Panc1 (cell line): ENCODE measurements around the gene INSIG2. TPM values are rescaled to one million over a fixed set of nuclear protein-coding genes. Genes with fewer than 3 reads are reported as not detected.

Experiments used
- ATAC-seq: fragments of 200-7000 bp; cut with Tn5 transposase; 2 replicates; pipeline ENCODE4 v1.9.1; 2020; ENCODE audit warnings: mild to moderate bottlenecking, moderate library complexity
- BruUV-seq: library from RNA; stranded (reverse); fragments of 400-500 nt; replicated peaks from 2 replicates; lab custom pipeline; 2021; lab: Mats Ljungman, UMichigan
- CTCF ChIA-PET: fragments of 300-600 bp; sonication (Branson Sonifier 250); formaldehyde crosslinking; loops from one replicate; lab custom pipeline; 2022; ENCODE audit warnings: antibody characterized with exemption; lab: Charles Lee
- POLR2A ChIA-PET: fragments of 300-600 bp; sonication (Branson Sonifier 250); formaldehyde crosslinking; loops from one replicate; lab custom pipeline; 2022; ENCODE audit warnings: antibody characterized with exemption; lab: Charles Lee
- DNase-seq: peaks from one replicate; pipeline ENCODE4 v3.0.0-alpha.2; 2010; ENCODE audit warnings: low read depth, low spot score
- H3K27ac ChIP-seq: 2 replicates; pipeline ENCODE4 v1.5.1; 2011; ENCODE audit warnings: mild to moderate bottlenecking, low read length, inconsistent platforms
- H3K27me3 ChIP-seq: fragments of 200-500 bp; sonication (Bioruptor generic); 2 replicates; pipeline ENCODE4 v1.6.0; 2014; ENCODE audit warnings: low read length, inconsistent platforms; ENCODE audit not compliant: control insufficient read depth, insufficient read depth
- H3K36me3 ChIP-seq: fragments of 200-500 bp; sonication (Bioruptor generic); 2 replicates; pipeline ENCODE4 v1.5.1; 2014; ENCODE audit warnings: inconsistent platforms, mild to moderate bottlenecking, low read length, moderate library complexity; ENCODE audit not compliant: control insufficient read depth, insufficient read depth
- H3K4me1 ChIP-seq: 2 replicates; pipeline ENCODE4 v1.5.1; 2011; ENCODE audit warnings: inconsistent platforms, mild to moderate bottlenecking, low read length, moderate library complexity; ENCODE audit not compliant: control insufficient read depth, insufficient read depth
- H3K4me3 ChIP-seq, 2 experiments: 2 replicates each; pipeline ENCODE4 v1.5.1; 2011 to 2012; ENCODE audit warnings: low read depth in 2 of 2, low read length in 2 of 2, mild to moderate bottlenecking in 2 of 2, inconsistent platforms in 1 of 2, moderate library complexity in 1 of 2
- H3K9me3 ChIP-seq: fragments of 200-500 bp; sonication (Bioruptor generic); 2 replicates; pipeline ENCODE4 v1.5.1; 2014; ENCODE audit warnings: low read depth, mild to moderate bottlenecking, inconsistent platforms, low read length, moderate library complexity; ENCODE audit not compliant: control insufficient read depth, insufficient read depth
- CTCF ChIP-seq: fragments of 450-650 bp; IDR thresholded peaks from 2 replicates; pipeline ENCODE4 v1.5.1; 2017; ENCODE audit warnings: mild to moderate bottlenecking
- POLR2AphosphoS5 ChIP-seq: IDR thresholded peaks from 2 replicates; pipeline ENCODE4 v1.6.1; 2012; ENCODE audit warnings: mild to moderate bottlenecking, low read depth, low read length, moderate library complexity
- REST ChIP-seq, 2 experiments: IDR thresholded peaks; 2 replicates each; pipeline ENCODE4 v1.6.1; 2011 to 2012; ENCODE audit warnings: low read depth in 2 of 2, control low read depth in 1 of 2, low read length in 1 of 2, mild to moderate bottlenecking in 1 of 2, moderate library complexity in 1 of 2; ENCODE audit not compliant: insufficient read depth in 1 of 2
- SIN3A ChIP-seq: IDR thresholded peaks from 2 replicates; pipeline ENCODE4 v1.6.1; 2012; ENCODE audit warnings: low read depth, mild to moderate bottlenecking, low read length, moderate library complexity, borderline replicate concordance; ENCODE audit not compliant: insufficient read depth
- TCF7L2 ChIP-seq: IDR thresholded peaks from 2 replicates; pipeline ENCODE4 v1.6.1; 2011; ENCODE audit warnings: mild to moderate bottlenecking, low read depth, low read length, inconsistent platforms
- in situ Hi-C: cut with HindIII; loops from 2 replicates; pipeline ENCODE4 v1.10.0; 2016; ENCODE audit warnings: low sequenced_read_pairs, low pct_unique_long_range_greater_than_20kb
- intact Hi-C: fragments of 100-400 bp; cut with micrococcal nuclease; formaldehyde crosslinking; loops from one replicate; pipeline ENCODE4 v1.10.0; 2022; ENCODE audit not compliant: unreplicated experiment
- total RNA-seq: library from RNA; stranded (reverse); gene quantifications from one replicate; pipeline ENCODE4 v1.2.1, GENCODE V29; 2021; ENCODE audit not compliant: unreplicated experiment

The INSIG2 gene
- total RNA-seq, 1 experiment from 2014 or later = 9.9 TPM

- in situ Hi-C loops = no loop called here
- POLR2A ChIA-PET = interaction anchor here (0.7 kb wide), 1 partner anchor 50 kb away, joined by 3 read pairs; no protein-coding TSS in a partner anchor
Measured at GRCh38 chr2:118105497-118105896, 17.2 kb downstream of the INSIG2 start.

GRCh38 chr2:118106926-118107325 lies 18.7 kb downstream of the INSIG2 start:
- BruUV-seq = no TSS peak
- TF ChIP-seq POLR2AphosphoS5 (no peak), CTCF (no peak), SIN3A (no peak), REST (IDR thresholded peaks at IDR 0.05; ENCODE audit: insufficient read depth in 1 of 2, low read depth in 2 of 2, low read length in 1 of 2) (no peak), TCF7L2 (no peak)

More at GRCh38 chr2:118105497-118105896, 17.2 kb downstream of the INSIG2 start:
- CTCF ChIA-PET = no interaction called here
- H3K27ac ChIP-seq = no peak overlapping the region
- no peaks in the 10 kb centered on the region for H3K9me3 ChIP-seq
- no peak for ATAC-seq
- no peak for DNase-seq
- H3K36me3 ChIP-seq = peaks cover 3% of the 10 kb centered on the region; the same call in 1 of the 2 replicates
- H3K4me3 ChIP-seq = no peak overlapping the region
- TF ChIP-seq CTCF (no peak), SIN3A (no peak), POLR2AphosphoS5 (no peak), REST (IDR thresholded peaks at IDR 0.05; ENCODE audit: insufficient read depth in 1 of 2, low read depth in 2 of 2, low read length in 1 of 2) (no peak), TCF7L2 (no peak)
- H3K4me1 ChIP-seq = no peaks in the 10 kb centered on the region
- no peaks in the 10 kb centered on the region for H3K27me3 ChIP-seq
- no TSS peak for BruUV-seq
- intact Hi-C loops = no loop called here

More at GRCh38 chr2:118106926-118107325, 18.7 kb downstream of the INSIG2 start:
- no peaks in the 10 kb centered on the region for H3K9me3 ChIP-seq
- ATAC-seq = no peak
- in situ Hi-C loops (no loop called here), intact Hi-C loops (no loop called here)
- no peaks in the 10 kb centered on the region for H3K4me1 ChIP-seq
- peaks cover 3% of the 10 kb centered on the region; the same call in 1 of the 2 replicates for H3K36me3 ChIP-seq
- ChIA-PET CTCF (no interaction called here), POLR2A (no interaction called here)
- H3K4me3 ChIP-seq = no peak overlapping the region
- DNase-seq = no peak
- no peaks in the 10 kb centered on the region for H3K27me3 ChIP-seq
- H3K27ac ChIP-seq = no peak overlapping the region
